Ecto neural progenitor cell (in vitro differentiated cells): ENCODE results near the gene KCNMA1.

Experiments
- DNase-seq: peaks from one replicate; pipeline ENCODE4 v3.0.0-alpha.2; 2018; ENCODE audit warnings: low spot score

The KCNMA1 gene

DNA sequence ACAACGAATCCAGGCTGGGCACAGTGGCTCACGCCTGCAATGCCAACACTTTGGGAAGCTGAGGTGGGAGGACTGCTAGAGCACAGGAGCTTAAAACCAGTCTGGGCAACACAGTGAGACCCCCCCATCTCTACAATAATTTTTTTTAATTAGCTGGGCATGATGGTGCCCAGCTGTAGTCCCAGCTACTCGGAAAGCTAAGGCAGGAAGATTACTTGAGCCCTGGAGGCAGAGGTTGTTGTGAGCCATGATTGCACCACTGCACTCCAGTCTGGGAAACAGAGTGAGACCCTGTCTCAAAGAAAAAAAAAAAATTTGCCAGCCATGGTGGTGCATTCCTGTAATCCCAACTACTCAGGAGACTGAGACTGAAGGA is 396.3 kb downstream of the KCNMA1 start:
- DNase-seq: no peak

DNA sequence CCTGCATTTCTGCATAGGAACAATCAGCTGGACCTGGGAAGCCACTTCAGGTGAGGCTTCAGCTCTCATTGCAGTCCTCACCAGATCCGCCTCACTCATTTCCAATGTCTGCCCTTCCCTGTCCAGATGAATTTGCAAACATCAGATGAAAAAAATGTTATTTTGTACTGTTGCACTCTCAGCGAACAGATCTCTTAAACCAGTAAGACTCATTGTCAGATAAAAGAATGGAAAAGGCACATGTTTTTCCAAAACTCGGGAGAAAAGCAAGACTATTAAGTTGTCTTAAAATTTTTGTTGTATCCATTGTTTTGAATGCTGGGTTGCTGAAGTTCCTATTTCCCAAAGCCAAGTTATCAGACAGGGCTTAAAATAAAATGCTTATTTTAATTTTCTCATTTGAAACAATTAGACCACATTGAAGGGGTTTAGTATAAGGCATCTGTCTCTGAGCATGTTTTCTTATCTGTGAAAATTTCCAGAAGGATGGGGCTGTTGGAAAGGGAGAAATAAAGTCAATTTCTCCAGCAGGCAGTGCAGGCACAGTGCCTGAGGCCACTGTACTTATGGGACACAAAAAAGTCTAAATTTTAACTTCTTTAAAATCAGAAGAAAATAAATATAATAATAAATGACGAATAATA is 396.8 kb downstream of the KCNMA1 start:
- no peak for DNase-seq

DNA sequence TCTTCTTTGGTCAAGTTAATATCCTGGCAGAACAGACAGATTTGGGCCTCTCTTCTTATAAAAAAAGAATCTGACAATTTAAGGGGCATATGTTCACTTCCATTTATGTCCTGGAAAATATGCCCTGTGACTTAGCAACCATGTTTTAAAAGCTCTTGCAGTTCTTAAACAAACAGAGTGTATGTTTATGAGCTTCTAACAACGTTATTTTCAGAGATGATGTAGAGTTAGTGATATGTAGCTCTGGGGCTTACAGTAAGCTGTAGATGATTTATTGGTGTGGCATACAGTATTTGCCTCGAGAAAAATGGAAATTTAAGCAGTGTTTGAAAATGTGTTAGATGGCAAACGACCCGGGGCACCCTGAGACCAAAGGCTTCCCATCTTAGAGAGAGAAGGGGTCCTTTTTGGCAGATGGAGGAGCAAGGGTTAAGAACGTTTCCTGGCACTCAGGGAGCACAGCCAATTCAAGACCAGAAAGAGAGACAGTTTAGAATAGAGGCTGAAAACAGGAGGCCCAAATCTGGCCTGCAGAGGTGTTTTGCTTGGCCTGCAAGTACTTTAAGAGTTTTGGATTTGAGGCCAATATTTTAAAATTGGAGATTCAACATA is 397.5 kb downstream of the KCNMA1 start:
- DNase-seq: no peak

DNA sequence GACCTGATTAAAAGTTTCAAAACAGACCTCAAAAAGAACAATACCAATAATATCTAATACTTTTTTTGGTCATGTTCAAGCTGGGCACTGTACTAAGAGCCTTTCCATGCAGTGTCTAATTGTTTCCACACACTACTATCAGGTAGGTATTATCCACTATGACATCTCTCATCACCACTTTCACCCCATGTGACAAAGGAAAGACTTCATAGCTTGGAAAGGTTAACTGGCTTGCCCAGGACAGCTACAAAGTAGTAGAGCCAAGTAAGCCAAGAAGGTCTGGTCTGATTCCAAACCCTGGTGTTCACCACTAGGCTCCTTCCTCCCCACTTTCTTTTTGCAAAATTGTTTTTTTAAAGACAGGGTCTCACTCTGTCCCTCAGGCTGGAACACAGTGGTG is 400.5 kb downstream of the KCNMA1 start:
- DNase-seq: no peak

DNA sequence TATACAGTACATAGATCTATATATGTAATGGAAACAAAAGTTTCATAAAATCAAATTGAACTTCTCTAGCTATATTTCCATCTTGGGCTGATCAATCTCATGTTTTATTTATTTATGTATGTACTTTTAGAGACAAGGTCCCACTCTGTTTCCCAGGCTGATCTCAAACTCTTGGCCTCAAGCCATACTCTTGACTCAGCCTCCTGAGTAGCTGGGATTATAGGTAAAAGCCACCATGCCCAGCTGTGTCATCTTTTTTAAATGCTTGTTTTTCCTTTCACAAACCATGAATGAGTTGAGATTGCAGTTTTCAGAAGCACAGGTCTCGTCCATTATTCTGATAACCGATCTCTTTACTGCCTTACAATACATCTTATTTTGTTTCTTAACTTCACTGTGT is 400.9 kb downstream of the KCNMA1 start:
- DNase-seq: no peak

DNA sequence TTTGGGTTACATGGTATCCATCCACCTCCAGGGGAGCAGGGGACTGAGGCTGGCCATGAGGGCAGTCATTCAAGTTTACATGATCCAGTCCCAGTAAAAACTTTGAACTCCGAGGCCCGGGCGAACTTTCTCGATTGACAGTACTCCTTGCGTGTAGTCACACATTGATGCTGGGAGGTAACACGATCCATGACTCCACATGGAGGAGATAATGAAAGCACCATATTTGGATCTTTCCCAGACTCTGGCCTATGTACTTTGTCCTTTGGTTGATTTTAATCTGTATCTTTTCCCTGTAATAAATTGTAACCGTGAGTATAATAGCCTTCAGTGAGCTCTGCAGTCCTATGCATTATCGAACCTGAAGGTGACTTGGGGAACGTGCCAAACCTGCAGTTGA is 401.6 kb downstream of the KCNMA1 start:
- no peak for DNase-seq

DNA sequence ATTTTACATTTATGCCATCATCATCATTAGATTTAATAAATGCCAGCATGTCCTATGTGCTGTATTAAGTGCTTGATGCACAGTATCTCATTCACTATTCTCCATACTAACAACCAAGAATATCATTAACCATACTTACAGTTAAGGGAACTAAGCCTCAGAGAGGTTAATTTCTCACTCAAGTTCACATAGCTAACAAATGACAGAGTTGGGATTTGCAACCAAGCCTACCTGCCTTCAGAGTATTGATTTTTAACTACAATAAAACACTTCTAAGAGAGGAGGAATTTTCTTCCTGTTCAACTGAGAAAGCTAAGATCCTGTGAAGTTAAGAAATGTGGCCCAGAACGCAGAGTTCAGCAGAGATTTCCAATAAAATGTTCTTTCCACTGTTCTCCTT is 403.0 kb downstream of the KCNMA1 start:
- DNase-seq: no peak

DNA sequence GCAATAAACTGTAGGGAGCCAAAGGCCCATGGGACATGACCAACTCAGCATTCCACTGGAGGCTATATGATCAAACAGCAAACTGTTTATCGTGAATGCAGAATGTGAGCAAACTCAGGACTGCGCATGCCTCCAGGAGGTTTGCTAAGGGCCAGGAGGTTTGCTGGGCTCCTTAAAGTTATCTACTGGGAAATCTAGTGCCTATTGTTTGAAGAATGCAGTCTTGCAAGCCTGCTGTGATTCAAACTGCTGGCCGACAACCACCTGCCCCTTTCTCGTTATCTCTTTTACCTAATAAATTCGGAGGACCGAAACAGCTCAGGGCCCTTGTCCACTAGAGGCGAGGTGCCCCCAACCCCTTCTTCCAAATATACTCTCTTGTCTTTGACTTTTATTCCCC is 404.1 kb downstream of the KCNMA1 start:
- DNase-seq: no peak

DNA sequence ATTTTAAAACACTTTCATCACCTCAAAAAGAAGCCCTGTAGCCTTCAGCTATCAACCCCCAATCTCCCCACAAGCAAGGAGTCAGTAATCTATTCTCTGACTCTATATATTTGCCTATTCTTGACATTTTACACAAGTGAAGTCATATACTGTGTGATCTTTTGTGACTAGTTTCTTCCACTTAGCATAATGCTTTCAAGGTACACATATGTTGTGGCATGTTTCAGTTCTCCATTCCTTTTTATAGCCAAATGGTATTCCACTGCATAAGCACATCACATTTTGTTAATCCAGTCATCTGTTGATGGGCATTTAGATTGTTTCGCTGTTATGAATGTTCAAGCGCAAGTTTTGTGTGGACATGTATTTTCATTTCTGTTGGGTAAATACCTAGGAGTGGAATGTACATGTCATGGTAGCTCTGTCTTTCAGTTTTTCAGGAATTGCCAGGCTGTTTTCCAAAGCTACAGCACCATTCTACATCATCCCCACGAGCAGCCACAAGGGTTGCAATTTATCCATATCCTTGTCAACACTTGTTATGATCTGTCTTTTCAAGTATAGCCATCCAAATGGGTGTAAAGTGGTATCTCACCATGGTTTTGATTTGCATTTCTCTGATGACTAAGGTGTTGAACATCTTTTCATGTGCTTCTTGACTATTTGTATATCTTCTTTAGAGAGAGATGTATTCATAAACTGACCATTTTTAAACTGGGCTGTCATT is 405.6 kb downstream of the KCNMA1 start:
- DNase-seq: no peak

DNA sequence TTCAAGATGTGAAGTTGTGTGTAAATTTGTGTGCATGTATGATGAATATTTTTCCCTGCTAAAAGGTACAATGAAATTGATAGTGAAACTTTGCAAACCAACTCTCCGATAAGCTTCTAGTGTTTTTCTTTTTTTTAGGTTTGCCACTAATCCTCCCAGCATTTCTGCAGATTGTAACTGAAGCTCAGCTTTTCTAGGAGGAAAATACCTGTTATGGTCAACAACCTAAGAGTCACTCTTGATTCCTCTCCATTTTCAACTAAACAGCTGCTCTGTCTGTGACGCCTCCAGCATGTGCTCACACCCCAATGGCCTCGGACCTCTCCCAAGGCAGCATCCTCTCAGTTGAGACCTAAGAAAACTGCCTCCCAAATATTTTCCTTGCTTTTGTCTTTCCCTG is 406.2 kb downstream of the KCNMA1 start:
- no peak for DNase-seq

DNA sequence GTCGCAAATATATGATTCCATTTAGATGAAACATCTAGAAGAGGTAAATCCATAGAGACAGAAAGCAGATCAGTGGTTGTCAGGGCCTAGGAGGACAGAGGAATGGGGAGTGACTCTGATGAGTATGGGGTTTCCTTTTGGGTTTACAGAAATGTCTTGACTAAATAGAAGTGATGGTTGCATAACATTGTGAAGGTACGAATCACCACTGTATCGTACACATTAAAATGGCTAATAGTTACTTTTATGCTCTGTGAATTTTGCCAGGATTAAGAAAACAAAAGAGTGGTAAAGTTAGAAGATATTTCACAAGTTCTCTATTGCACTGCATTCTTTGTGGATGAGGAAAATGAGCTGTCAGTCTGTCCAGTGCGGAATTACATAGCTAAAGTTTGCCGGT is 407.4 kb downstream of the KCNMA1 start:
- no peak for DNase-seq

DNA sequence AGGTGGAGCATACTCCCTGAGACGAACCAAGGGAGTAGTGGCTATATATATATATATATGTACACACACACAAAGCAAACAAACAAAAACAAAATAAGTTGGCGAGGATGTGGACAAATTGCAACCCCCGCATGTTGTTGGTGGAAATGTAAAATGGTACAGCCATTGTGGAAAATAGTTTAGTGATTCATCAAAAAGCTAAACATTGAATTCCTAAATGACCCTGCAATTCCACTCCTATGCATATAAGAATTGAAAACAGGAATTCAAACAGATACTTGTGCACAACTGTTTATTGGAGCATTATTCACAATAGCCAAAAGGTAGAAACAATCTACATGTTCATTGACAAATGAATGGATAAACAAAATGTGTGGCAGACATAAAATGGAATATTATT is 407.9 kb downstream of the KCNMA1 start:
- DNase-seq: no peak

DNA sequence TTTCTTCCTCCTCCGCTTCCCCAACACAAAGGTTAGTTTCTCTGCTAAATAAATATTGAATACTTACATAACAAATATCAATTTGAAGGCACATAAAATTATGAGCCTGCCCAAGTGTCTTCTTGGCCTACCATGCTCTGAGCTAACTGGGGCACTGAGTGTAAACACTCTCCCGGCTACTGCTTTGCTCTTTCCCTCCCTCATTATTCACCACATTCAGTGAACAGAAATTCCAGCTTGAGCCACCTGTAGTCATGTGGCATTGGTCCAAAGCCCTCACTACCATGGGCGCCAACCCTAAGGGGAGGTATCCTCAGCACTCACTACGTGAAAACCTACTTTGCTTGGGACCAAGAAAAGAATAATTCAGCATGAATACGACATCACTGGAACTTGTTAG is 409.0 kb downstream of the KCNMA1 start:
- DNase-seq: no peak

DNA sequence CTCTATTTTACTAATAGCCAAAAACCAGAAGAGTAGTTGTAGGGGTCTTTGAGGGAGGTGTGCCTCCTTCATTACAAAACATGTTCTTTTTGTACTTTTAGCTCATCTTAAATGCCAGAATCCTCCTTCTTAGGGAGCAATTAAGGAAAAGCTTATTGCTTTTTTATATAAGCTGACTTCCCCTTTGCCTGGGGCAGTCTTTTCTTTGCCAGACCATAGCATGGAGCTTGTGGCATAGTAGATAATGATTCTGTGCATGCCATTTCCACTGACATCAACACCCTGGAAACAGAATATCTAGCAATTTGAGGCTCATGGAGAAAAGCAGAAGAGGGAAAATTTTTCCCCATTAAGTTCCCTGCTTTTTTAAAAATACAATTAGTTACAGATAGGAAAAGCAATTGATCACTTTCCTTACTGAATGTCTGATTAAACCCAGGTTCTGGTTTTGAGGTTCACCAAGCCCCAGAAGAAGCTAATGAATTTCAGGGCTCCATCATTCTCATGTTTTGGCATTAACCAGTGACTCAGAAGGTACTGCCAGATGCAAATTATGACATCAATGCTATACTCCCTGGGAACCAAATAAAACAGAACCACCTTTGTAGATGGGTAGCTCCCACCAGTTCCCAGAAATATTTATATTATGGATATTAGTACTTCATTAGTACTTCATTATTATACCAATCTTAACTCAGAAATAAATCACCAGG is 410.6 kb downstream of the KCNMA1 start:
- DNase-seq: no peak

DNA sequence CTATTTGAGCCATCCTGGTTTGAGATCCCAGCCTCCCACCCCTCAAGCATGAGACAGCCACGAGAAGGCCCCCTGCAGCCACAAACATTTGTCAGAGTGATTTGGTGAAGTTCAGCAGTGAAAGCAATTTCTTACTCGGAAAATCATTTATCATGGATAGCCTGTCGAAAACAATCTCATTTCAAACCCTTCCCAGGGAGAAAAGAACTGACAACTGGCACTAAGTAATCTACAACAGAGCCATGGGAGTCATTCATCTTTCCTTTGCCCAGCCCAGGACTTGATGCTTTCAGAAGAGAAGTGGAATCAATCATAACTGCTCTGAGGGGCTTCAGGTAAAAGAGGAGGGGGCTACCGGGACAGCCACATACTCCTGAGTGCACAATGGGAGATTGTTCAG is 411.2 kb downstream of the KCNMA1 start:
- no peak for DNase-seq

DNA sequence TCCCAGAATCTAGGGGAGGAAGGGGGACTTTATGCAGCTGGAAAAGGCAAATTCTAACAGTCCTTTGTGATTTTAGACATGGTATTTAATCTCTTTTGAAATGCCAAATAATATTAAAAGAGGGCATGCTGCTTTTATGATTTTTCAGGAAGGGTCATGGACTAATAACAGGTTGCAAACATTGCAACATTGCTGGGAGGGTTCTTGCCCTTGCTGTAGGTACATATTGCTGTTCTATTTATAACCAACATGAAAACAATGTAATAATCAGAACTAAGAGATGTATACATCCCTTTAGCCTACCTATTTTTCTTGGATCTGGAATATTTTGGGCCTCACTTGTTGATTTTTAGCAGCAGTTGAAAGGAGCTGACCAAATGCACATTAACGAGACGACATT is 411.6 kb downstream of the KCNMA1 start:
- DNase-seq: no peak

DNA sequence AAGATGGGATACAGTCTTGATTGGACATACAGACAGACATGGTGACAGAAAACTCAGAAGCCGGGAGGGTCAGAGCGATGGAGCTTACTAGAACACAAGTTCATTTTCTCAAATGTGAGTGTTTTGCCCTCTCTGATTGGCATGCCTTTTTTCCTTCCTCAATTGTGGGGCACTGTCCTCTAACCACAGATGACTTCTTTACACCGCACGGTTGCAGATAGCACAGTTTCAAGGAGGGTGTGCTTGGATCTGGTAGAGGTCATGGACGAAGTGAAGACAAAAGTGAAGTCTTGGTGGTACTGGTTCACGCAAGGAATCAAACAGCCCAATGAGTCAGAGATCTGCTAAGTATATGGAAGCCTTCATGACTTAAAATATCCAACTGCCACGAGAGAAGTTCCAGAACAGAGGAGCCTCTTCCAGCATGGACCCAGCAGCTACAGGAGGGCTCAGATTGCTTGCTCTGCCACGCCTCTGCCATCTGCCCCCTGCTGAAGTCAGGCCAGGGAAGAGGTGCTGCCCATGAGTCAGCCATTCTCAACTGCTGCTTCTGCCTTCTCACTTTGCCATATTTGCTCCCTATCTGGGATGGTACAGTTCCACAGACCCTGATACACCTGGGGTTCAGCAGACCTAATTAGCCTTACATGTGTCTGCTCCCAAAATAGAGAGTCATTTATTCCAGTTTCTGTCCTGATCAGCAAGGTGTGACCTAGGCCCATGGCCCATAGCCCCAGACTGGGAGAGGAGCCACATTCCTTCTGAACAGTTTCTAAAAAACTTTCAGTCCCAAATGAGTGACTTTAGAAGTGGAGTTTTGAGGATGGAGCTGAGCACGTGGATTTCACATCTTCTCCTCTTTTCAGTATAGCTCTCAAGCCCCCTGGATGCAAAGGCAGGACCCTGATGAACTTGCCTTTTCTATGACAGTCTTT is 413.8 kb downstream of the KCNMA1 start:
- no peak for DNase-seq

DNA sequence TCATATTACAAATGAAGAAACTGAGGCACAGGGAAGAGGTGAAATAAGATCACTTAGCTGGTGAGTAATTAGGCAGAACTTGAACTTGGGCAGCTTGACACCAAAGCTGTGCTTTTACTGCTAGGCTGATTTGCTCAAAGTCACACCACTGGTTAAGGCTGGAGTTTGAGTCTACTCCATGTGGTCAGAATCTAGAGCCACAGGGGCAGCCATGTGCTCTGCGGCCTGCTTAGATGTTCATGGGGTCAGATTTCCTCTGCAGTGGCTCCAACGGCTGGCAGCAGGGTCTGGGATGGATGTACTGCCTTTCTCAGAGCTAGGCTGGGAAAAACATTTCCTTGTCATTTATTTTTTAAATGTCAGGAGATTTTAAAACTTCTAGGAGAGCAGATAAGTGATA is 417.5 kb downstream of the KCNMA1 start:
- DNase-seq: no peak

DNA sequence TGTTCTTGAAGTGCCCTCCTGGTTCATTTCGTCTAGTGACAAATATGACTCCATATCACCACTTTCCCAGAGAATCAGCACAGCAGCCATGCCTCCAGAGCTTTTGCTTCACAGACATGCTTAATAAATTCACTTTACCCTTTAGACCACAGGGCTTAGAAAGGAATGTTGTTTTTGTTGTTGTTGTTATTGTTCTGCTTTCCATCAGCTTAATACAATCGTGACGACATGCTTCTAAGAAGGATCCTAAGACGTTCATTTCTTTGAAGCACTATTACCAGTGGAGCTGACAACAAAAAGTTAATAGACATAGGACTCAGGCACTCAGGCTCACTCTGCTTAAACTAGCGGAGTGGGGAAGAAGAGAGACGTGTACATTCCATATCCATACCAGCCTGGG is 418.6 kb downstream of the KCNMA1 start:
- DNase-seq: no peak

DNA sequence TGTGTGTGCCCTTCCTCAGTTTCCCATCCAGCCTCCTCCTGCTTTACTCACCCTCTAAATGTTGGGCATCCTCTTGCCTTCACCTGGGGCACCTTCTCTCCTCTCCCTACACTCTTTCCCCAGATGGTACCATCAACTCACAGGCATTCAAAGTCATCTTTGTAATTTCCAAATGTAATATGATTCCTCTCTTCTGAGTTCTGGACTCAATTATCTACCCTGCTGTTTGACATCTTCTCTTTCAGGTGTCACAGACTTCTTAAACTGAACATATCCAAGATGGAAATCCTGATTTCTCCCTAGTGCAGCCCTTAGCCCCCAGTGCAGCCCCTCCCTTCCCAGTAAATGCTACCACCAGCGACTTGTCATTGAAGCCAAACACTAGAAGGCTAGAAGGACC is 422.8 kb downstream of the KCNMA1 start:
- no peak for DNase-seq

DNA sequence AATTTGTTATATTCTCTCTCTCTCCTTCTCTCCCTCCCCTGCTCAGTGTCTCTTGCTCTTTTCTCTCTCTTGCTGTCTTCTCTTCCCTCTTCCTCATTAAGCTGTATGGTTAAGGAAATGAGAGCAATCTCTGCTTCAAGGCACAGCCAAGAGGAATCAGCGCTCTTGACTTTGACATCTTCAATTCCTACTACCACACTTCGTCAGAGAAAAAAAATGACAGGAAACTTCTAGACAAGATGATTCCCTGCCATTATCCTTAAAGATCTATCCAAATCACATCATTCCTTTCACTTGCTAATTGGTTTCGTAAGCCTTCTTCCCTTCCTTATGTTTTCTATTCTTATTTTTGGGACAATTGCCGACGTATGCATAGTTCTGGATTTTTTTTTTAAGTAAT is 425.0 kb downstream of the KCNMA1 start:
- DNase-seq: no peak

DNA sequence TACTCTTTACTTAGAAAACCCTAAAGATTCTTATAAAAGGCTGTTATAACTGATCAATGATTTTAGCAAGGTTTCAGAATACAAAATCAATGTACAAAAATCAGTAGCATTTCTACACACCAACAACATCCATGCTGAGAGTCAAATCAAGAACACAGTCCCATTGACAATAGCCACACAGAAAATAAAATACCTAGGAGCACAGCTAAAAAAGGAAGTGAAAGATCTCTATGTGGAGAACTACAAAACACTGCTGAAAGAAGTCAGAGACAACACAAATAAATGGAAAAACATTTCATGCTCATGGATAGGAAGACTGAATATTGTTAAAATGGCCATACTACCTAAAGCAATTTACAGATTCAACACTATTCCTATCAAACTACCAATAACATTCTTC is 427.0 kb downstream of the KCNMA1 start:
- no peak for DNase-seq
